ENCODE results near the gene FBXO45.
"Not testable (repeated sequence)": the region's sequence is repeated elsewhere in the genome, so short reads cannot be mapped to it uniquely, and the experiment has no call there.

Gene FBXO45

GRCh38 chr3:196619627-196620026 is 51.2 kb downstream of the FBXO45 start:
- DNase-seq, result not testable (repeated sequence)

- peak; percentile 60 for DNase-seq
Observed at GRCh38 chr3:196620161-196620604, 51.7 kb downstream of the FBXO45 start.

- no peak for DNase-seq
Observed at GRCh38 chr3:196620684-196621083, 52.2 kb downstream of the FBXO45 start.

- no peak for DNase-seq
Observed at GRCh38 chr3:196621611-196622010, 53.2 kb downstream of the FBXO45 start.

GRCh38 chr3:196624067-196624790 is 55.8 kb downstream of the FBXO45 start:
- DNase-seq, result peak; percentile 80

GRCh38 chr3:196624907-196625306 is 56.4 kb downstream of the FBXO45 start:
- DNase-seq, result peak; percentile 95

GRCh38 chr3:196625331-196625730 is 56.9 kb downstream of the FBXO45 start:
- no peak for DNase-seq

GRCh38 chr3:196627918-196628231 is 59.4 kb downstream of the FBXO45 start:
- no peak for DNase-seq

- DNase-seq, result no peak
Observed at GRCh38 chr3:196629228-196629627, 60.8 kb downstream of the FBXO45 start.

- DNase-seq, result no peak
Observed at GRCh38 chr3:196631682-196632045, 63.2 kb downstream of the FBXO45 start.

GRCh38 chr3:196632046-196632751 is 63.7 kb downstream of the FBXO45 start:
- peak; percentile 97 for DNase-seq

- no peak for DNase-seq
Observed at GRCh38 chr3:196633555-196634151, 65.2 kb downstream of the FBXO45 start.

GRCh38 chr3:196634224-196634623 is 65.8 kb downstream of the FBXO45 start:
- peak; percentile 52 for DNase-seq

- DNase-seq, result no peak
Observed at GRCh38 chr3:196634829-196635228, 66.4 kb downstream of the FBXO45 start.

GRCh38 chr3:196636369-196637349 is 68.2 kb downstream of the FBXO45 start:
- DNase-seq, result no peak

- not testable (repeated sequence) for DNase-seq
Observed at GRCh38 chr3:196637941-196638340, 69.5 kb downstream of the FBXO45 start.

Measured in SIG-M5 (cell line).